Upper lobe of left lung (tissue), 6 donors: ENCODE data around the gene FAXDC2. TPM values are rescaled to one million over a fixed set of nuclear protein-coding genes. Genes with fewer than 3 reads are reported as not detected.

Experiments used
- ATAC-seq, 2 donors: fragments of 200-7000 bp; cut with Tn5 transposase; one replicate each; pipeline ENCODE4 v1.9.1; 2022; ENCODE audit warnings: mild to moderate bottlenecking in 2 of 2, moderate library complexity in 2 of 2; ENCODE audit not compliant: low FRiP score in 2 of 2
- DNase-seq, 2 donors: peaks; one replicate each; pipeline ENCODE4 v3.0.0-alpha.2; 2019 to 2020
- H3K27ac ChIP-seq, 4 donors: fragments of 200-600 bp; sonication (generic); one replicate each; pipeline ENCODE4 v1.5.1; 2016 to 2019
- H3K27me3 ChIP-seq, 4 donors: fragments of 200-600 bp; sonication (generic); one replicate each; pipeline ENCODE4 v1.5.1; 2017 to 2019
- H3K36me3 ChIP-seq, 4 donors: fragments of 200-600 bp; sonication (generic); one replicate each; pipeline ENCODE4 v1.5.1; 2016 to 2019
- H3K4me1 ChIP-seq, 4 donors: fragments of 200-600 bp; sonication (generic); one replicate each; pipeline ENCODE4 v1.5.1; 2018 to 2019
- H3K4me3 ChIP-seq, 4 donors: fragments of 200-600 bp; sonication (generic); one replicate each; pipeline ENCODE4 v1.5.1; 2017 to 2019; ENCODE audit warnings: mild to moderate bottlenecking in 2 of 4, moderate library complexity in 1 of 4
- H3K9me3 ChIP-seq, 4 donors: fragments of 200-600 bp; sonication (generic); one replicate each; pipeline ENCODE4 v1.5.1; 2018 to 2019
- CTCF ChIP-seq, 6 experiments: fragments of 450-650 bp in 4 of 6; fragments of 200-600 bp in 2 of 6; sonication (generic) in 2 of 6; IDR thresholded peaks; one replicate each; pipeline ENCODE4 v1.5.1; 2016 to 2019; ENCODE audit warnings: antibody characterized with exemption in 6 of 6
- EP300 ChIP-seq, 4 donors: sonication (generic); formaldehyde crosslinking; IDR thresholded peaks; one replicate each; pipeline ENCODE4 v1.5.1; 2017; ENCODE audit warnings: antibody characterized with exemption in 4 of 4, control low read depth in 2 of 4
- POLR2A ChIP-seq, 4 donors: fragments of 450-650 bp; IDR thresholded peaks; one replicate each; pipeline ENCODE4 v1.5.1; 2016 to 2017; ENCODE audit warnings: antibody characterized with exemption in 4 of 4, mild to moderate bottlenecking in 2 of 4
- POLR2AphosphoS5 ChIP-seq, 2 donors: sonication (generic); formaldehyde crosslinking; IDR thresholded peaks; one replicate each; pipeline ENCODE4 v1.5.1; 2017; ENCODE audit warnings: antibody characterized with exemption in 2 of 2
- WGBS, 2 donors: methylation state at CpG; one replicate each; pipeline ENCODE4 v1.1.5; 2017 to 2018; 5-methylcytosine and 5-hydroxymethylcytosine counted together
- small RNA-seq, 4 donors: library from RNA; depleted of rRNA; stranded (forward); fragments of <200 nt; gene quantifications; one replicate each; pipeline ENCODE3, GENCODE V24; 2016
- total RNA-seq, 6 donors: library from RNA; depleted of rRNA in 4 of 6; stranded (reverse); fragments of >200 nt in 4 of 6; gene quantifications; one replicate each; pipeline versions ENCODE4 v1.1.0 to v1.2.1, GENCODE V29; 2016 to 2021
- donor health status: DM: no; HTN: no; CAD: no; lungs with moderate emphysema.
- donor health status: DM: no; HTN: yes; CAD: no; lungs with severe emphysema.

Gene FAXDC2
- total RNA-seq, 6 donors from 2014 or later, result 41.7 to 147 (median 60.2) TPM

GRCh38 chr5:154770111-154770510, 80.3 kb downstream of the FAXDC2 start:
- no peak overlapping the region for H3K4me3 ChIP-seq
- peaks cover 44 to 80% (median 61%) of the 10 kb centered on the region in 4 donors for H3K4me1 ChIP-seq
- WGBS, 2 donors, result 44 to 57% methylated on average over 2 of the region's 2 CpGs
- no peaks in the 10 kb centered on the region for H3K36me3 ChIP-seq
- H3K27ac ChIP-seq, result peak overlapping the region in 2 of 4 donors; percentile 30 to 33
- no peaks in the 10 kb centered on the region for H3K27me3 ChIP-seq
- H3K9me3 ChIP-seq, result no peaks in the 10 kb centered on the region
- ATAC-seq (no peak), DNase-seq (no peak)
- no peak for TF ChIP-seq POLR2AphosphoS5 (IDR thresholded peaks at IDR 0.05)
- TF ChIP-seq POLR2A (IDR thresholded peaks at IDR 0.05), result no peak
- TF ChIP-seq CTCF (IDR thresholded peaks at IDR 0.05), result no peak
- TF ChIP-seq EP300 (IDR thresholded peaks at IDR 0.05), result no peak

Small RNA genes within 50 kb of the gene (small RNA-seq; reads per million reads assigned to genes)
- gene MIR378H, result 0 reads per million in 4 donors

Other genes with a start within 250 kb of the FAXDC2 start
- gene LARP1, start 95.2 kb downstream of the FAXDC2 start, total RNA-seq, result 100 to 1,000 TPM; 107 to 154 (median 129) TPM
- gene CNOT8, start 8.0 kb upstream of the FAXDC2 start, total RNA-seq, result 100 to 1,000 TPM in 1 of 6 donors, 10 to 100 TPM in 5; 54.5 to 189 (median 87.6) TPM
- gene GEMIN5, start 87.6 kb upstream of the FAXDC2 start, total RNA-seq, result 10 to 100 TPM in 5 of 6 donors, 1 to 10 TPM in 1; 6.5 to 15.6 (median 14.9) TPM
- 10 to 100 TPM in 5 of 6 donors, 1 to 10 TPM in 1; 7.3 to 34.0 (median 30.3) TPM for gene MRPL22, start 90.5 kb upstream of the FAXDC2 start, total RNA-seq
- under 1 TPM in 4 of 6 donors, not detected in 2; 0.07 to 0.30 (median 0.12) TPM for gene KIF4B, start 163.2 kb upstream of the FAXDC2 start, total RNA-seq